ENCODE results near the gene B3GALNT2. TPM values are rescaled to one million over a fixed set of nuclear protein-coding genes. Genes with fewer than 3 reads are reported as not detected.
"Not testable (repeated sequence)": the region's sequence is repeated elsewhere in the genome, so short reads cannot be mapped to it uniquely, and the experiment has no call there.

The B3GALNT2 gene
- total RNA-seq, result 10 to 100 TPM; 10.7 to 13.1 TPM

GRCh38 chr1:235504122-235504493 is at the start of gene B3GALNT2:
TSS of gene B3GALNT2 (minus strand) at chr1:235504452. CDS start at chr1:235504252, 200 bp downstream.
- ChIA-PET POLR2A (interaction anchor here (0.5 to 2.7 kb wide), 17 partner anchors 9 to 1099 kb away, joined by 3 to 9 read pairs (median 4); partner anchors contain the start of gene TBCE), CTCF (interaction anchor here (1.0 to 3.8 kb wide), 16 partner anchors 9 to 468 kb away, joined by 3 to 19 read pairs (median 4); no protein-coding TSS in a partner anchor)
- DNase-seq (no peak), ATAC-seq (peak; percentile 65)
- Mint-ChIP-seq H3K4me3 (peak within 1 kb of the TSS; percentile 89), H3K36me3 (ENCODE audit: low read depth) (peaks cover 1% of the 10 kb centered on the region), H3K4me1 (ENCODE audit: low read depth) (peaks cover 30% of the 10 kb centered on the region), H3K27ac (peak within 1 kb of the TSS; percentile 98), H3K27me3 (no peaks in the 10 kb centered on the region), H3K9me3 (no peaks in the 10 kb centered on the region)
- no peak for TF ChIP-seq CTCF (IDR thresholded peaks at IDR 0.05)
- intact Hi-C loops (cut with micrococcal nuclease), result no loop called here

GRCh38 chr1:235553112-235553551 is 48.9 kb upstream of the B3GALNT2 start:
- Mint-ChIP-seq H3K27ac (no peak overlapping the region), H3K4me3 (no peak overlapping the region), H3K36me3 (ENCODE audit: low read depth) (no peaks in the 10 kb centered on the region), H3K4me1 (ENCODE audit: low read depth) (no peaks in the 10 kb centered on the region), H3K9me3 (no peaks in the 10 kb centered on the region), H3K27me3 (peaks cover under 1% of the 10 kb centered on the region)
- intact Hi-C loops (cut with micrococcal nuclease), result no loop called here
- DNase-seq (no peak), ATAC-seq (no peak)
- ChIA-PET CTCF (no interaction called here), POLR2A (no interaction called here)
- TF ChIP-seq CTCF (IDR thresholded peaks at IDR 0.05), result no peak

GRCh38 chr1:235552146-235552716 is 48.0 kb upstream of the B3GALNT2 start:
- Mint-ChIP-seq H3K9me3 (no peaks in the 10 kb centered on the region), H3K4me3 (no peak overlapping the region), H3K4me1 (ENCODE audit: low read depth) (no peaks in the 10 kb centered on the region), H3K27me3 (peaks cover 2% of the 10 kb centered on the region), H3K27ac (no peak overlapping the region), H3K36me3 (ENCODE audit: low read depth) (no peaks in the 10 kb centered on the region)
- no peak for DNase-seq
- intact Hi-C loops (cut with micrococcal nuclease), result no loop called here
- POLR2A ChIA-PET, result no interaction called here
- TF ChIP-seq CTCF (IDR thresholded peaks at IDR 0.05), result no peak
- no peak for ATAC-seq
- CTCF ChIA-PET, result interaction anchor here (0.6 kb wide), 1 partner anchor 541 kb away, joined by 3 read pairs; no protein-coding TSS in a partner anchor

GRCh38 chr1:235549351-235550139 is 45.3 kb upstream of the B3GALNT2 start:
- Mint-ChIP-seq H3K27ac (no peak overlapping the region), H3K36me3 (ENCODE audit: low read depth) (no peaks in the 10 kb centered on the region)
- no peak for TF ChIP-seq CTCF (IDR thresholded peaks at IDR 0.05)

GRCh38 chr1:235546369-235547155 is 42.3 kb upstream of the B3GALNT2 start:
- H3K4me1 Mint-ChIP-seq (ENCODE audit: low read depth); H3K27ac Mint-ChIP-seq; intact Hi-C loops (cut with micrococcal nuclease); H3K4me3 Mint-ChIP-seq; H3K36me3 Mint-ChIP-seq (ENCODE audit: low read depth); ATAC-seq; H3K9me3 Mint-ChIP-seq; POLR2A ChIA-PET; DNase-seq; H3K27me3 Mint-ChIP-seq: not testable (repeated sequence)
- CTCF ChIA-PET, result interaction anchor here (1.1 kb wide), 2 partner anchors 10 to 33 kb away, joined by 3 read pairs; no protein-coding TSS in a partner anchor

More at GRCh38 chr1:235549351-235550139, 45.3 kb upstream of the B3GALNT2 start:
- no peaks in the 10 kb centered on the region for H3K9me3 Mint-ChIP-seq
- ATAC-seq (no peak), DNase-seq (no peak)
- ChIA-PET CTCF (no interaction called here), POLR2A (no interaction called here)
- H3K27me3 Mint-ChIP-seq, result peaks cover 7% of the 10 kb centered on the region
- no peak overlapping the region for H3K4me3 Mint-ChIP-seq
- intact Hi-C loops (cut with micrococcal nuclease), result no loop called here
- no peaks in the 10 kb centered on the region for H3K4me1 Mint-ChIP-seq (ENCODE audit: low read depth)

All from activated CD8-positive, alpha-beta T cell treated with anti-CD3 and anti-CD28 coated beads for 36 hours (primary cell).